GM23338 (cell line): ENCODE data around the gene ARF1. TPM values are rescaled to one million over a fixed set of nuclear protein-coding genes. Genes with fewer than 3 reads are reported as not detected.

ENCODE experiments used
- ATAC-seq: fragments of 200-7000 bp; cut with Tn5 transposase; 3 replicates; pipeline ENCODE4 v1.9.1; 2020
- DNase-seq: peaks from one replicate; pipeline ENCODE4 v3.0.0-alpha.2; 2015; ENCODE audit warnings: low spot score
- H2AFZ ChIP-seq: fragments of 200-600 bp; sonication (generic); 2 replicates; pipeline ENCODE4 v1.8.0; 2016; ENCODE audit warnings: antibody characterized with exemption, mild to moderate bottlenecking, moderate library complexity
- H3F3A ChIP-seq: fragments of 200-600 bp; sonication (generic); replicated peaks from 2 replicates; pipeline ENCODE4 v1.8.0; 2017; ENCODE audit warnings: antibody characterized with exemption, mixed run types, low read depth
- H3K27ac ChIP-seq: fragments of 200-600 bp; sonication (generic); 2 replicates; pipeline ENCODE4 v1.6.1; 2016; ENCODE audit warnings: low read depth
- H3K27me3 ChIP-seq: fragments of 200-600 bp; sonication (generic); 2 replicates; pipeline ENCODE4 v1.8.0; 2016; ENCODE audit warnings: mild to moderate bottlenecking, mixed run types, moderate library complexity; ENCODE audit not compliant: insufficient read depth
- H3K36me3 ChIP-seq: fragments of 200-600 bp; sonication (generic); 2 replicates; pipeline ENCODE4 v1.8.0; 2016; ENCODE audit warnings: mild to moderate bottlenecking; ENCODE audit not compliant: insufficient read depth
- H3K4me1 ChIP-seq: fragments of 200-600 bp; sonication (generic); 2 replicates; pipeline ENCODE4 v1.8.0; 2016; ENCODE audit warnings: mild to moderate bottlenecking, moderate library complexity; ENCODE audit not compliant: insufficient read depth
- H3K4me2 ChIP-seq: fragments of 200-600 bp; sonication (generic); 2 replicates; pipeline ENCODE4 v1.7.1; 2017; ENCODE audit warnings: mixed run types
- H3K4me3 ChIP-seq: fragments of 200-600 bp; sonication (generic); 2 replicates; pipeline ENCODE4 v1.6.1; 2016; ENCODE audit warnings: mixed run types
- H3K79me2 ChIP-seq: fragments of 200-600 bp; sonication (generic); replicated peaks from 2 replicates; pipeline ENCODE4 v1.8.0; 2017; ENCODE audit warnings: mild to moderate bottlenecking; ENCODE audit not compliant: insufficient read depth
- H3K9me2 ChIP-seq: fragments of 200-600 bp; sonication (generic); 2 replicates; pipeline ENCODE4 v1.8.0; 2017; ENCODE audit not compliant: insufficient read depth
- H4K20me1 ChIP-seq: fragments of 200-600 bp; sonication (generic); replicated peaks from 2 replicates; pipeline ENCODE4 v1.8.0; 2017; ENCODE audit warnings: mild to moderate bottlenecking; ENCODE audit not compliant: insufficient read depth
- H3K27ac Mint-ChIP-seq: 2 replicates; pipeline ENCODE4 v1.8.0; 2020; ENCODE audit warnings: inconsistent platforms, mild to moderate bottlenecking, moderate library complexity, mixed read lengths
- H3K27me3 Mint-ChIP-seq: 3 replicates; pipeline ENCODE4 v1.8.0; 2022; ENCODE audit warnings: low read depth, mild to moderate bottlenecking, moderate library complexity, mixed read lengths, inconsistent platforms; ENCODE audit not compliant: insufficient read depth, poor library complexity
- H3K36me3 Mint-ChIP-seq: 3 replicates; pipeline ENCODE4 v1.8.0; 2021; ENCODE audit warnings: low read depth, mild to moderate bottlenecking, inconsistent platforms, moderate library complexity, mixed read lengths
- H3K4me1 Mint-ChIP-seq: 3 replicates; pipeline ENCODE4 v1.8.0; 2020; ENCODE audit warnings: mild to moderate bottlenecking, inconsistent platforms, mixed read lengths
- H3K4me3 Mint-ChIP-seq: 3 replicates; pipeline ENCODE4 v1.8.0; 2021; ENCODE audit warnings: moderate library complexity, mild to moderate bottlenecking, inconsistent platforms, mixed read lengths
- H3K9me3 Mint-ChIP-seq: 3 replicates; pipeline ENCODE4 v1.8.0; 2020; ENCODE audit warnings: moderate library complexity, mild to moderate bottlenecking, inconsistent platforms, mixed read lengths
- CREB1 ChIP-seq: fragments of 250-450 bp; sonication (Bioruptor Pico); IDR thresholded peaks from 2 replicates; pipeline ENCODE4 v1.5.0; 2020; ENCODE audit warnings: low read depth, mild to moderate bottlenecking, moderate library complexity
- CTCF ChIP-seq, 2 experiments: fragments of 200-600 bp in 1 of 2; sonication (generic) in 1 of 2; conservative IDR thresholded peaks; 2 replicates each; pipeline versions ENCODE4 v1.5.1 to v1.6.1; 2016 to 2017; ENCODE audit warnings: antibody characterized with exemption in 2 of 2, low read depth in 2 of 2, mild to moderate bottlenecking in 2 of 2, moderate library complexity in 1 of 2
- ETS1 ChIP-seq: IDR thresholded peaks from 2 replicates; pipeline ENCODE4 v1.6.1; 2016; ENCODE audit warnings: antibody characterized with exemption
- EZH2 ChIP-seq: fragments of 200-600 bp; sonication (generic); IDR thresholded peaks from one replicate; pipeline ENCODE4 v1.8.0; 2017; ENCODE audit warnings: antibody characterized with exemption, mild to moderate bottlenecking, low read depth; ENCODE audit not compliant: unreplicated experiment
- EZH2phosphoT487 ChIP-seq: fragments of 200-600 bp; sonication (generic); IDR thresholded peaks from one replicate; pipeline ENCODE4 v1.8.1; 2018; ENCODE audit warnings: antibody characterized with exemption; ENCODE audit not compliant: unreplicated experiment
- JUNB ChIP-seq: IDR thresholded peaks from one replicate; pipeline ENCODE4 v1.6.1; 2016; ENCODE audit warnings: antibody characterized with exemption; ENCODE audit not compliant: unreplicated experiment
- NANOG ChIP-seq: IDR thresholded peaks from 2 replicates; pipeline ENCODE4 v1.6.1; 2016; ENCODE audit warnings: antibody characterized with exemption, borderline replicate concordance
- POLR2AphosphoS5 ChIP-seq: IDR thresholded peaks from 2 replicates; pipeline ENCODE4 v1.6.1; 2016; ENCODE audit warnings: antibody characterized with exemption, low read depth
- REST ChIP-seq: IDR thresholded peaks from one replicate; pipeline ENCODE4 v1.6.1; 2018; ENCODE audit warnings: antibody characterized with exemption; ENCODE audit not compliant: unreplicated experiment
- STAT1 ChIP-seq: IDR thresholded peaks from one replicate; pipeline ENCODE4 v1.6.1; 2016; ENCODE audit warnings: antibody characterized with exemption; ENCODE audit not compliant: unreplicated experiment
- ZNF114 ChIP-seq: fragments of 250-450 bp; sonication (Bioruptor Pico); IDR thresholded peaks from 2 replicates; pipeline ENCODE4 v1.5.0; 2020; ENCODE audit warnings: mild to moderate bottlenecking, moderate library complexity
- ZNF331 ChIP-seq: fragments of 250-450 bp; sonication (Bioruptor Pico); IDR thresholded peaks from 2 replicates; pipeline ENCODE4 v1.5.0; 2020; ENCODE audit warnings: low read depth, mild to moderate bottlenecking, moderate library complexity
- ZNF462 ChIP-seq: fragments of 250-450 bp; sonication (Bioruptor Pico); IDR thresholded peaks from 2 replicates; pipeline ENCODE4 v1.5.0; 2020; ENCODE audit warnings: mild to moderate bottlenecking, moderate library complexity
- polyA plus RNA-seq: library from polyadenylated mRNA; unstranded; fragments of >200 nt; fragmentation: Nextera tagmentation; extraction: Ambion mirVana; gene quantifications from 2 replicates; pipeline ENCODE4 v1.2.1, GENCODE V29; 2016
- total RNA-seq: library from RNA; depleted of rRNA; stranded (reverse); fragments of >200 nt; shearing (Covaris generic); gene quantifications from 2 replicates; pipeline ENCODE4 v1.2.3, GENCODE V29; 2014

ARF1 gene
- total and polyA plus RNA-seq, 2 experiments from 2014 or later: 210 to 306 TPM

GRCh38 chr1:228120857-228121489 is 38.5 kb downstream of the ARF1 start:
- Histone ChIP-seq H3K4me3 (no peak overlapping the region), H3K36me3 (no peaks in the 10 kb centered on the region), H3K4me2 (no peak overlapping the region), H3K27ac (no peak overlapping the region), H3K4me1 (no peaks in the 10 kb centered on the region), H3K9me2 (no peaks in the 10 kb centered on the region), H3F3A (no peaks in the 10 kb centered on the region), H3K27me3 (peaks cover 30% of the 10 kb centered on the region; the same call in 1 of the 2 replicates), H2AFZ (no peak overlapping the region), H4K20me1 (no peaks in the 10 kb centered on the region), H3K79me2 (no peaks in the 10 kb centered on the region)
- Mint-ChIP-seq H3K36me3 (peaks cover 9% of the 10 kb centered on the region; the same call in 2 of the 3 replicates), H3K27me3 (peaks cover 10% of the 10 kb centered on the region), H3K27ac (no peak overlapping the region), H3K4me3 (no peak overlapping the region), H3K4me1 (no peaks in the 10 kb centered on the region), H3K9me3 (peaks cover 43% of the 10 kb centered on the region)
- no peak for DNase-seq
- ATAC-seq: no peak
- no peak for TF ChIP-seq CREB1
- TF ChIP-seq STAT1: no peak
- no peak for TF ChIP-seq JUNB
- no peak for TF ChIP-seq ZNF462
- no peak for TF ChIP-seq ETS1
- no peak for TF ChIP-seq NANOG
- no peak for TF ChIP-seq EZH2phosphoT487
- TF ChIP-seq POLR2AphosphoS5: no peak
- no peak for TF ChIP-seq CTCF (conservative IDR thresholded peaks at IDR 0.05; ENCODE audit: low read depth in 2 of 2)
- TF ChIP-seq EZH2: no peak
- no peak for TF ChIP-seq REST
- no peak for TF ChIP-seq ZNF331 (CRISPR knock-in tag)
- no peak for TF ChIP-seq ZNF114 (CRISPR knock-in tag)
